ENCODE results near the gene PAWR.

Gene PAWR

GRCh38 chr12:79535751-79536150 is 155.0 kb downstream of the PAWR start:
- no peak overlapping the region for H3K4me3 ChIP-seq (ENCODE audit: low read length)
- H2AFZ ChIP-seq (ENCODE audit: low read length) = no peak overlapping the region
- no peaks in the 10 kb centered on the region for H3F3A ChIP-seq (ENCODE audit: insufficient read depth, low read length)
- no peak overlapping the region for H3K27ac ChIP-seq (ENCODE audit: low read length)
- H3K4me1 ChIP-seq (ENCODE audit: low read length) = no peaks in the 10 kb centered on the region
- no peaks in the 10 kb centered on the region for H3K36me3 ChIP-seq (replicated peaks; ENCODE audit: insufficient read depth, low read length)
- no peaks in the 10 kb centered on the region for H3K9me2 ChIP-seq (replicated peaks; ENCODE audit: insufficient read depth, low read length)
- no peak overlapping the region for H3K9ac ChIP-seq (ENCODE audit: low read length)
- no peak overlapping the region for H3K4me2 ChIP-seq (ENCODE audit: low read depth, low read length)
- no peaks in the 10 kb centered on the region for H4K20me1 ChIP-seq (ENCODE audit: insufficient read depth, low read length)
- H3K9me3 ChIP-seq (replicated peaks; ENCODE audit: insufficient read depth, low read length) = no peaks in the 10 kb centered on the region
- no peak for DNase-seq
- no peak for TF ChIP-seq EZH2phosphoT487 (IDR thresholded peaks at IDR 0.05; ENCODE audit: low read length)
- no peak for TF ChIP-seq CTCF (IDR thresholded peaks at IDR 0.05; ENCODE audit: low read length)
- TF ChIP-seq EZH2 (optimal IDR thresholded peaks at IDR 0.05; ENCODE audit: low read depth, low read length) = no peak
- no peaks in the 10 kb centered on the region for H3K27me3 ChIP-seq (replicated peaks; ENCODE audit: insufficient read depth, low read length)
- no peaks in the 10 kb centered on the region for H3K79me2 ChIP-seq (ENCODE audit: low read length)

Measured in MM.1S (cell line).